HG03097 (cell line): ENCODE data around the gene ARCN1.
"Not testable (repeated sequence)": the region's sequence is repeated elsewhere in the genome, so short reads cannot be mapped to it uniquely, and the experiment has no call there.

Experiments
- ATAC-seq: cut with Tn5 transposase; IDR thresholded peaks from one replicate; pipeline ENCODE4 v1.9.1; 2021; ENCODE audit not compliant: unreplicated experiment, low FRiP score

The ARCN1 gene

GRCh38 chr11:118604566-118604965, 32.4 kb downstream of the ARCN1 start:
- ATAC-seq, result no peak

GRCh38 chr11:118605116-118605867, 33.1 kb downstream of the ARCN1 start:
- ATAC-seq, result no peak

- ATAC-seq, result no peak
Observed at GRCh38 chr11:118606157-118606843, 34.1 kb downstream of the ARCN1 start.

- no peak for ATAC-seq
Observed at GRCh38 chr11:118606844-118607228, 34.6 kb downstream of the ARCN1 start.

- ATAC-seq, result no peak
Observed at GRCh38 chr11:118607401-118608359, 35.5 kb downstream of the ARCN1 start, which contains the start of gene PHLDB1. Gene PHLDB1, plus strand, starts transcription at chr11:118607615. Its CDS starts 6,222 bp downstream, at chr11:118613837.

- no peak for ATAC-seq
Observed at GRCh38 chr11:118608360-118609227, 36.4 kb downstream of the ARCN1 start.

- ATAC-seq, result no peak
Observed at GRCh38 chr11:118609380-118610224, 37.4 kb downstream of the ARCN1 start.

GRCh38 chr11:118610225-118610772, 38.1 kb downstream of the ARCN1 start:
- no peak for ATAC-seq

GRCh38 chr11:118610773-118611432, 38.7 kb downstream of the ARCN1 start:
- ATAC-seq, result no peak

- ATAC-seq, result not testable (repeated sequence)
Observed at GRCh38 chr11:118611433-118611795, 39.2 kb downstream of the ARCN1 start.

- ATAC-seq, result no peak
Observed at GRCh38 chr11:118612378-118612777, 40.2 kb downstream of the ARCN1 start.

GRCh38 chr11:118614511-118614910, 42.3 kb downstream of the ARCN1 start:
- no peak for ATAC-seq

- ATAC-seq, result no peak
Observed at GRCh38 chr11:118615282-118615975, 43.2 kb downstream of the ARCN1 start.

GRCh38 chr11:118615976-118616371, 43.8 kb downstream of the ARCN1 start:
- ATAC-seq, result no peak

GRCh38 chr11:118618115-118618990, 46.1 kb downstream of the ARCN1 start:
- no peak for ATAC-seq

- ATAC-seq, result no peak
Observed at GRCh38 chr11:118618991-118619375, 46.8 kb downstream of the ARCN1 start.
